IMR-90 (cell line): ENCODE results near the gene RALGPS1. TPM values are rescaled to one million over a fixed set of nuclear protein-coding genes. Genes with fewer than 3 reads are reported as not detected.

Experiments used
- ATAC-seq: fragments of 200-7000 bp; cut with Tn5 transposase; 2 replicates; pipeline ENCODE4 v1.9.1; 2020; ENCODE audit warnings: low read depth, mild to moderate bottlenecking, moderate library complexity
- BruUV-seq: library from RNA; stranded (reverse); fragments of 400-500 nt; replicated peaks from 2 replicates; lab custom pipeline; 2021; lab: Mats Ljungman, UMichigan
- CTCF ChIA-PET: fragments of 300-600 bp; formaldehyde crosslinking; extraction: SDS; loops from one replicate; lab custom pipeline; 2021; ENCODE audit warnings: antibody characterized with exemption; lab: Yijun Ruan, JAX
- POLR2A ChIA-PET: fragments of 300-600 bp; sonication (Branson Sonifier 250); formaldehyde crosslinking; loops from one replicate; lab custom pipeline; 2022; ENCODE audit warnings: antibody characterized with exemption; ENCODE audit not compliant: unreplicated experiment; lab: Charles Lee
- DNase-seq: peaks from one replicate; pipeline ENCODE4 v3.0.0; 2013
- H2AFZ ChIP-seq: replicated peaks from 2 replicates; pipeline ENCODE3; 2013; ENCODE audit warnings: low read length, mild to moderate bottlenecking; ENCODE audit not compliant: poor library complexity
- H2AK5ac ChIP-seq: 2 replicates; pipeline ENCODE4 v1.6.1; 2013; ENCODE audit warnings: low read depth, low read length, inconsistent platforms
- H2AK9ac ChIP-seq: replicated peaks from 2 replicates; pipeline ENCODE3; 2013; ENCODE audit warnings: mild to moderate bottlenecking, low read depth, low read length, moderate library complexity; ENCODE audit not compliant: poor library complexity
- H2BK120ac ChIP-seq: 2 replicates; pipeline ENCODE4 v1.6.1; 2013; ENCODE audit warnings: low read depth, low read length, inconsistent platforms
- H2BK15ac ChIP-seq: 3 replicates; pipeline ENCODE4 v1.6.1; 2013; ENCODE audit warnings: low read depth, low read length, inconsistent platforms
- H2BK20ac ChIP-seq: 2 replicates; pipeline ENCODE4 v1.6.1; 2013; ENCODE audit warnings: low read depth, mild to moderate bottlenecking, inconsistent platforms, low read length, moderate library complexity
- H2BK5ac ChIP-seq: 2 replicates; pipeline ENCODE4 v1.6.1; 2013; ENCODE audit warnings: mild to moderate bottlenecking, low read depth, low read length, inconsistent platforms; ENCODE audit not compliant: poor library complexity, severe bottlenecking
- H3K14ac ChIP-seq: replicated peaks from 2 replicates; pipeline ENCODE4 v1.6.1; 2013; ENCODE audit warnings: low read depth, low read length, inconsistent platforms
- H3K18ac ChIP-seq: 2 replicates; pipeline ENCODE4 v1.6.1; 2013; ENCODE audit warnings: low read depth, low read length, control low read depth
- H3K23ac ChIP-seq: 2 replicates; pipeline ENCODE4 v1.6.1; 2013; ENCODE audit warnings: low read depth, low read length, inconsistent platforms
- H3K27ac ChIP-seq: 2 replicates; pipeline ENCODE4 v1.5.1; 2013; ENCODE audit warnings: mild to moderate bottlenecking, control low read depth, low read length; ENCODE audit not compliant: insufficient read depth
- H3K27me3 ChIP-seq: 2 replicates; pipeline ENCODE4 v1.6.1; 2013; ENCODE audit warnings: low read length; ENCODE audit not compliant: control insufficient read depth, insufficient read depth
- H3K36me3 ChIP-seq: 2 replicates; pipeline ENCODE4 v1.6.1; 2013; ENCODE audit warnings: low read length, mixed read lengths; ENCODE audit not compliant: control insufficient read depth, insufficient read depth
- H3K4ac ChIP-seq: 2 replicates; pipeline ENCODE4 v1.6.1; 2013; ENCODE audit warnings: low read depth, low read length, inconsistent platforms
- H3K4me1 ChIP-seq: 2 replicates; pipeline ENCODE4 v1.6.1; 2013; ENCODE audit warnings: low read length, mixed read lengths; ENCODE audit not compliant: control insufficient read depth, insufficient read depth
- H3K4me2 ChIP-seq: 2 replicates; pipeline ENCODE4 v1.6.1; 2013; ENCODE audit warnings: low read depth, mild to moderate bottlenecking, control low read depth, low read length, moderate library complexity
- H3K4me3 ChIP-seq: 2 replicates; pipeline ENCODE4 v1.5.1; 2013; ENCODE audit warnings: low read depth, mild to moderate bottlenecking, control low read depth, low read length, moderate library complexity; ENCODE audit not compliant: insufficient read depth
- H3K56ac ChIP-seq: 2 replicates; pipeline ENCODE4 v1.6.1; 2013; ENCODE audit warnings: low read length, inconsistent platforms; ENCODE audit not compliant: insufficient read depth; ENCODE audit errors: extremely low read depth
- H3K79me1 ChIP-seq, 2 experiments: 2 replicates each; pipeline ENCODE4 v1.6.1; 2013; ENCODE audit warnings: low read length in 2 of 2, inconsistent platforms in 1 of 2, low read depth in 1 of 2
- H3K9ac ChIP-seq: 2 replicates; pipeline ENCODE4 v1.6.1; 2013; ENCODE audit warnings: low read depth, low read length, control low read depth
- H3K9me1 ChIP-seq: 2 replicates; pipeline ENCODE4 v1.6.1; 2013; ENCODE audit warnings: low read length, inconsistent platforms; ENCODE audit not compliant: insufficient read depth
- H3K9me3 ChIP-seq: 2 replicates; pipeline ENCODE4 v1.6.1; 2013; ENCODE audit warnings: low read length; ENCODE audit not compliant: control insufficient read depth, insufficient read depth
- H4K20me1 ChIP-seq: 2 replicates; pipeline ENCODE4 v1.6.1; 2013; ENCODE audit warnings: low read length, inconsistent platforms; ENCODE audit not compliant: insufficient read depth
- H4K5ac ChIP-seq: 2 replicates; pipeline ENCODE4 v1.6.1; 2013; ENCODE audit warnings: mild to moderate bottlenecking, low read depth, low read length, control low read depth
- H4K8ac ChIP-seq, 2 experiments: 2 replicates each; pipeline ENCODE4 v1.6.1; 2013; ENCODE audit warnings: low read depth in 2 of 2, low read length in 2 of 2, control low read depth in 1 of 2, inconsistent platforms in 1 of 2
- H4K91ac ChIP-seq: 2 replicates; pipeline ENCODE4 v1.6.1; 2013; ENCODE audit warnings: low read depth, low read length, inconsistent platforms; ENCODE audit not compliant: insufficient read depth
- BHLHE40 ChIP-seq: fragments of 150-350 bp; IDR thresholded peaks from 2 replicates; pipeline ENCODE4 v1.6.1; 2016; ENCODE audit warnings: mild to moderate bottlenecking, low read depth, low read length
- CEBPB ChIP-seq: IDR thresholded peaks from 2 replicates; pipeline ENCODE4 v1.6.1; 2012; ENCODE audit warnings: low read depth, low read length, improper control_type of control experiment
- CHD1 ChIP-seq: IDR thresholded peaks from 2 replicates; pipeline ENCODE4 v1.6.1; 2012; ENCODE audit warnings: low read depth, low read length, improper control_type of control experiment
- CTCF ChIP-seq: conservative IDR thresholded peaks from 2 replicates; pipeline ENCODE4 v1.5.1; 2012; ENCODE audit warnings: mild to moderate bottlenecking, low read depth, low read length, improper control_type of control experiment
- ELK1 ChIP-seq: fragments of 150-350 bp; IDR thresholded peaks from 2 replicates; pipeline ENCODE4 v1.6.1; 2016; ENCODE audit warnings: low read depth, mild to moderate bottlenecking, low read length, moderate library complexity, borderline replicate concordance
- FOS ChIP-seq: fragments of 150-350 bp; IDR thresholded peaks from 2 replicates; pipeline ENCODE4 v1.6.1; 2016; ENCODE audit warnings: low read depth, low read length
- MAFK ChIP-seq: IDR thresholded peaks from 2 replicates; pipeline ENCODE4 v1.6.1; 2012; ENCODE audit warnings: low read depth, low read length, improper control_type of control experiment
- MAZ ChIP-seq: IDR thresholded peaks from 2 replicates; pipeline ENCODE4 v1.6.1; 2012; ENCODE audit warnings: low read depth, mild to moderate bottlenecking, low read length, improper control_type of control experiment, moderate library complexity, borderline replicate concordance
- MXI1 ChIP-seq: IDR thresholded peaks from 2 replicates; pipeline ENCODE4 v1.6.1; 2012; ENCODE audit warnings: low read depth, mild to moderate bottlenecking, low read length, moderate library complexity, borderline replicate concordance
- NFE2L2 ChIP-seq: fragments of 150-350 bp; IDR thresholded peaks from 2 replicates; pipeline ENCODE4 v1.6.1; 2016; ENCODE audit warnings: low read depth, mild to moderate bottlenecking, low read length
- POLR2A ChIP-seq: IDR thresholded peaks from 2 replicates; pipeline ENCODE4 v1.6.1; 2012; ENCODE audit warnings: mild to moderate bottlenecking, low read depth, low read length
- RAD21 ChIP-seq: IDR thresholded peaks from 2 replicates; pipeline ENCODE4 v1.6.1; 2012; ENCODE audit warnings: low read length, improper control_type of control experiment
- RCOR1 ChIP-seq: IDR thresholded peaks from 2 replicates; pipeline ENCODE4 v1.6.1; 2012; ENCODE audit warnings: mild to moderate bottlenecking, low read length, improper control_type of control experiment; ENCODE audit not compliant: insufficient replicate concordance
- RFX5 ChIP-seq: IDR thresholded peaks from 2 replicates; pipeline ENCODE4 v1.8.0; 2012; ENCODE audit warnings: low read depth, mild to moderate bottlenecking, low read length, moderate library complexity
- SMC3 ChIP-seq: fragments of 150-350 bp; IDR thresholded peaks from 2 replicates; pipeline ENCODE4 v1.6.1; 2016; ENCODE audit warnings: low read depth, mild to moderate bottlenecking, antibody characterized with exemption, low read length, moderate library complexity
- USF2 ChIP-seq: fragments of 150-350 bp; IDR thresholded peaks from 2 replicates; pipeline ENCODE4 v1.6.1; 2017; ENCODE audit warnings: mild to moderate bottlenecking, antibody characterized with exemption, low read length, low read depth
- WGBS, 2 experiments: methylation state at CpG; one replicate each; pipeline versions ENCODE4 v1.1.5 to v1.1.7; 2013; ENCODE audit warnings: missing lambda C conversion rate in 2 of 2; ENCODE audit not compliant: insufficient read length in 1 of 2; ENCODE audit errors: extremely low coverage in 2 of 2; 5-methylcytosine and 5-hydroxymethylcytosine counted together
- dilution Hi-C: fragments of 300-500 bp; cut with HindIII; formaldehyde crosslinking; loops from one replicate; pipeline ENCODE4 v1.14.3; 2018; ENCODE audit warnings: low sequenced_read_pairs; ENCODE audit not compliant: unreplicated experiment
- in situ Hi-C: fragments of 300-500 bp; cut with MboI; formaldehyde crosslinking; loops from 3 replicates; pipeline ENCODE4 v1.14.3; 2019; ENCODE audit warnings: low sequenced_read_pairs, inconsistent platforms, mixed read lengths
- intact Hi-C: fragments of 100-400 bp; cut with micrococcal nuclease; formaldehyde crosslinking; loops from 2 replicates; pipeline ENCODE4 v1.10.0; 2022
- polyA plus RNA-seq, 3 experiments: library from polyadenylated mRNA; depleted of rRNA; stranded (reverse); fragments of >200 nt; gene quantifications; 2 replicates each; pipeline ENCODE4 v1.2.3, GENCODE V29; 2012; ENCODE audit warnings: low replicate concordance in 1 of 3
- total RNA-seq: library from RNA; depleted of rRNA; stranded (reverse); fragments of >200 nt; gene quantifications from 2 replicates; pipeline ENCODE4 v1.2.3, GENCODE V29; 2012

The RALGPS1 gene
- total and polyA plus RNA-seq, 2 of the 4 experiments (the other 2 are of a cell fraction): 0.90 to 2.8 TPM

GRCh38 chr9:127015921-127016512, 101.4 kb downstream of the RALGPS1 start:
- Histone ChIP-seq H4K5ac (no peak overlapping the region), H3K79me1 (no peaks in the 10 kb centered on the region), H2AFZ (no peak overlapping the region), H3K36me3 (no peaks in the 10 kb centered on the region), H3K9ac (no peak overlapping the region), H2BK20ac (no peak overlapping the region; the same call in 1 of the 2 replicates), H3K27me3 (peaks cover 2% of the 10 kb centered on the region; the same call in 1 of the 2 replicates), H4K8ac (no peak overlapping the region), H3K4me2 (no peak overlapping the region), H2BK5ac (no peak overlapping the region), H3K23ac (no peak overlapping the region), H2AK5ac (no peak overlapping the region), H2AK9ac (no peak overlapping the region), H3K18ac (no peak overlapping the region), H4K91ac (no peak overlapping the region), H3K56ac (no peak overlapping the region), H2BK15ac (no peak overlapping the region), H3K9me1 (no peaks in the 10 kb centered on the region), H2BK120ac (no peak overlapping the region), H3K4me1 (peaks cover 5% of the 10 kb centered on the region; the same call in 1 of the 2 replicates), H3K27ac (no peak overlapping the region), H3K14ac (no peak overlapping the region), H3K4me3 (no peak overlapping the region), H3K4ac (no peak overlapping the region), H3K9me3 (no peaks in the 10 kb centered on the region), H4K20me1 (no peaks in the 10 kb centered on the region)
- TF ChIP-seq SMC3 (no peak), USF2 (no peak), MAFK (no peak), FOS (no peak), MAZ (no peak), MXI1 (no peak), RAD21 (no peak), BHLHE40 (no peak), ELK1 (no peak), RFX5 (no peak), CTCF (no peak), CHD1 (no peak), CEBPB (no peak), NFE2L2 (no peak), POLR2A (no peak), RCOR1 (no peak)
- no peak for DNase-seq
- ATAC-seq: no peak
- intact Hi-C loops (no loop called here), in situ Hi-C loops (no loop called here), dilution Hi-C loops (no loop called here)
- BruUV-seq: no TSS peak
- ChIA-PET POLR2A (no interaction called here), CTCF (no interaction called here)
- no CpG with 5 or more reads among the region's 4 CpGs for WGBS, 2 experiments
